ENCODE results near the gene NR2C2. TPM values are rescaled to one million over a fixed set of nuclear protein-coding genes. Genes with fewer than 3 reads are reported as not detected.

The NR2C2 gene
- total and polyA plus RNA-seq, 9 of the 15 experiments (the other 6 are each of a cell fraction or from before 2014, with no cell fraction given): 6.1 to 33.0 (median 14.6) TPM

DNA sequence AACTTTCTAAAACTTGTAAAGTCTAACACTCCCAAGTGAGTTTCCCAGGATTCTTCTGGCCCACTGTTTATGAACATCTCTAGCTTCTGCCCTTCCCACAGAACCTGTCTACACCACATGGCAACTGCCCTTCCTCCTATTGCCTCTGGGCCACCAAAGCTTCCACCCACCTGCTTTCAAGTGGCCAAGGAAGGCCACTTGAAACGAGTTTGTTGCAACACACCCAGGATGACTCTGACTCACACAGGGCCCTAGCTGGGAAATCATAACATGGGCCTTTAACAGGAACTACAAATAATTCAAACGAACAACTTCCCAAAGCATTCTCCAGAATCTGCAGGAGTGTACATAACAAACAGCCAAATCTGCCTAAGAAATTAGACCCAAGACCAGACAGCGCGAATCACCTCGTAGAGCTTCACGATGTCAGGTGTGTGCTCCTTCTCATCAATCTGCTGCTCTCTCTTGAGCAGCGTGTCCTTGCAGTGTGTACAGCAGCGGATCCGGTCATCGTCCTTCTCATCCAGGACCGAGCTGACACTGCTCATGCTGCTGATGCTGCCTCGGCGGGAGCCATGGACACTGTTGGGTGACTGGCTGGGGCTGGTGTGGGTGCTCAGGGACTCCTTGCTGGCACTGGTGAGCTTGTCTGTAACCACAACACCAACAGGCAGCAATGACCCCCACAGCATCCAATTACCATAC is 134.7 kb downstream of the NR2C2 start:
- Histone ChIP-seq H4K20me1 (replicated peaks; ENCODE audit: control insufficient read depth, insufficient read depth, low read length) (no peaks in the 10 kb centered on the region), H3K9me3 (replicated peaks; ENCODE audit: control insufficient read depth, insufficient read depth, low read depth, low read length) (no peaks in the 10 kb centered on the region), H2AFZ (ENCODE audit: low read depth, low read length) (no peak overlapping the region), H3K36me3 (ENCODE audit: control insufficient read depth, insufficient read depth, low read length) (peaks cover 94% of the 10 kb centered on the region), H3K79me2 (ENCODE audit: control insufficient read depth, insufficient read depth, low read length) (no peaks in the 10 kb centered on the region), H3K4me3 (no peak overlapping the region), H3K27ac (ENCODE audit: extremely low read depth, low read depth, low read length) (no peak overlapping the region), H3K9ac (ENCODE audit: insufficient read depth in 1 of 2, low read depth in 2 of 2, low read length in 2 of 2) (no peak overlapping the region; a peak in 1 of 4 replicates), H3K4me1 (replicated peaks in 1 of 2; ENCODE audit: control insufficient read depth in 2 of 2, insufficient read depth in 2 of 2, low read length in 2 of 2) (no peaks in the 10 kb centered on the region), H3K9me1 (ENCODE audit: control insufficient read depth, insufficient read depth, low read length) (no peaks in the 10 kb centered on the region), H3K27me3 (ENCODE audit: control insufficient read depth in 2 of 2, insufficient read depth in 2 of 2, low read length in 2 of 2) (no peaks in the 10 kb centered on the region), H3K4me2 (ENCODE audit: insufficient read depth, low read length) (no peak overlapping the region)
- BruUV-seq (replicated peaks): no TSS peak
- FAIRE-seq (no peak), DNase-seq (ENCODE audit: extremely low read depth in 1 of 4, low spot score in 3 of 4) (no peak), ATAC-seq (no peak)
- 90% methylated on average over 13 of the region's 13 CpGs for WGBS (ENCODE audit: insufficient coverage, low coverage, missing lambda C conversion rate)
- in situ Hi-C loops (cut with MboI): no loop called here
- POLR2A ChIA-PET: interaction anchor here (1.1 to 4.1 kb wide), 5 partner anchors 10 to 17 kb away, joined by 3 to 24 read pairs (median 8); partner anchors contain the start of genes MRPS25 and RBSN
- intact Hi-C loops (cut with micrococcal nuclease): no loop called here
- CTCF ChIA-PET (ENCODE audit: low intra/inter-chr PET ratio): no interaction called here
- TF ChIP-seq, protein P1, sequence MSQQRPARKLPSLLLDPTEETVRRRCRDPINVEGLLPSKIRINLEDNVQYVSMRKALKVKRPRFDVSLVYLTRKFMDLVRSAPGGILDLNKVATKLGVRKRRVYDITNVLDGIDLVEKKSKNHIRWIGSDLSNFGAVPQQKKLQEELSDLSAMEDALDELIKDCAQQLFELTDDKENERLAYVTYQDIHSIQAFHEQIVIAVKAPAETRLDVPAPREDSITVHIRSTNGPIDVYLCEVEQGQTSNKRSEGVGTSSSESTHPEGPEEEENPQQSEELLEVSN (IDR thresholded peaks at IDR 0.05; ENCODE audit: borderline replicate concordance in 1 of 2, extremely low read depth in 1 of 2, insufficient read depth in 1 of 2, insufficient read length in 1 of 2, low read depth in 1 of 2, low read length in 1 of 2, poor library complexity in 1 of 2, severe bottlenecking in 1 of 2): no peak
- TF ChIP-seq RBM15 (IDR thresholded peaks at IDR 0.05; ENCODE audit: insufficient read depth, low read length) (no peak), ZNF551 (CRISPR knock-in tag; IDR thresholded peaks at IDR 0.05) (no peak), EZH2 (IDR thresholded peaks at IDR 0.05; ENCODE audit: borderline replicate concordance, low read depth, low read length) (no peak), ZNF174 (CRISPR knock-in tag; IDR thresholded peaks at IDR 0.05) (no peak), TSC22D4 (tag; IDR thresholded peaks at IDR 0.05) (no peak), RUNX1 (IDR thresholded peaks at IDR 0.05; ENCODE audit: low read depth) (no peak), JUN (IDR thresholded peaks at IDR 0.05; ENCODE audit: borderline replicate concordance, low read depth, low read length) (no peak), JUN (CRISPR knock-in tag; IDR thresholded peaks at IDR 0.05; ENCODE audit: borderline replicate concordance) (no peak), ZNF224 (CRISPR knock-in tag; IDR thresholded peaks at IDR 0.05) (no peak), TEAD1 (CRISPR knock-in tag; IDR thresholded peaks at IDR 0.05) (no peak), TRIM28 (IDR thresholded peaks at IDR 0.05) (no peak)
- TF ChIP-seq, protein P2, sequence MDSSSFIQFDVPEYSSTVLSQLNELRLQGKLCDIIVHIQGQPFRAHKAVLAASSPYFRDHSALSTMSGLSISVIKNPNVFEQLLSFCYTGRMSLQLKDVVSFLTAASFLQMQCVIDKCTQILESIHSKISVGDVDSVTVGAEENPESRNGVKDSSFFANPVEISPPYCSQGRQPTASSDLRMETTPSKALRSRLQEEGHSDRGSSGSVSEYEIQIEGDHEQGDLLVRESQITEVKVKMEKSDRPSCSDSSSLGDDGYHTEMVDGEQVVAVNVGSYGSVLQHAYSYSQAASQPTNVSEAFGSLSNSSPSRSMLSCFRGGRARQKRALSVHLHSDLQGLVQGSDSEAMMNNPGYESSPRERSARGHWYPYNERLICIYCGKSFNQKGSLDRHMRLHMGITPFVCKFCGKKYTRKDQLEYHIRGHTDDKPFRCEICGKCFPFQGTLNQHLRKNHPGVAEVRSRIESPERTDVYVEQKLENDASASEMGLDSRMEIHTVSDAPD (CRISPR knock-in tag; IDR thresholded peaks at IDR 0.05): no peak
- TF ChIP-seq, protein P3, sequence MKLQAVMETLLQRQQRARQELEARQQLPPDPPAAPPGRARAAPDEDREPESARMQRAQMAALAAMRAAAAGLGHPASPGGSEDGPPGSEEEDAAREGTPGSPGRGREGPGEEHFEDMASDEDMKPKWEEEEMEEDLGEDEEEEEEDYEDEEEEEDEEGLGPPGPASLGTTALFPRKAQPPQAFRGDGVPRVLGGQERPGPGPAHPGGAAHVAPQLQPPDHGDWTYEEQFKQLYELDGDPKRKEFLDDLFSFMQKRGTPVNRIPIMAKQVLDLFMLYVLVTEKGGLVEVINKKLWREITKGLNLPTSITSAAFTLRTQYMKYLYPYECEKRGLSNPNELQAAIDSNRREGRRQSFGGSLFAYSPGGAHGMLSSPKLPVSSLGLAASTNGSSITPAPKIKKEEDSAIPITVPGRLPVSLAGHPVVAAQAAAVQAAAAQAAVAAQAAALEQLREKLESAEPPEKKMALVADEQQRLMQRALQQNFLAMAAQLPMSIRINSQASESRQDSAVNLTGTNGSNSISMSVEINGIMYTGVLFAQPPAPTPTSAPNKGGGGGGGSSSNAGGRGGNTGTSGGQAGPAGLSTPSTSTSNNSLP (IDR thresholded peaks at IDR 0.05; ENCODE audit: borderline replicate concordance, low read depth, low read length): no peak
- TF ChIP-seq, protein P4, sequence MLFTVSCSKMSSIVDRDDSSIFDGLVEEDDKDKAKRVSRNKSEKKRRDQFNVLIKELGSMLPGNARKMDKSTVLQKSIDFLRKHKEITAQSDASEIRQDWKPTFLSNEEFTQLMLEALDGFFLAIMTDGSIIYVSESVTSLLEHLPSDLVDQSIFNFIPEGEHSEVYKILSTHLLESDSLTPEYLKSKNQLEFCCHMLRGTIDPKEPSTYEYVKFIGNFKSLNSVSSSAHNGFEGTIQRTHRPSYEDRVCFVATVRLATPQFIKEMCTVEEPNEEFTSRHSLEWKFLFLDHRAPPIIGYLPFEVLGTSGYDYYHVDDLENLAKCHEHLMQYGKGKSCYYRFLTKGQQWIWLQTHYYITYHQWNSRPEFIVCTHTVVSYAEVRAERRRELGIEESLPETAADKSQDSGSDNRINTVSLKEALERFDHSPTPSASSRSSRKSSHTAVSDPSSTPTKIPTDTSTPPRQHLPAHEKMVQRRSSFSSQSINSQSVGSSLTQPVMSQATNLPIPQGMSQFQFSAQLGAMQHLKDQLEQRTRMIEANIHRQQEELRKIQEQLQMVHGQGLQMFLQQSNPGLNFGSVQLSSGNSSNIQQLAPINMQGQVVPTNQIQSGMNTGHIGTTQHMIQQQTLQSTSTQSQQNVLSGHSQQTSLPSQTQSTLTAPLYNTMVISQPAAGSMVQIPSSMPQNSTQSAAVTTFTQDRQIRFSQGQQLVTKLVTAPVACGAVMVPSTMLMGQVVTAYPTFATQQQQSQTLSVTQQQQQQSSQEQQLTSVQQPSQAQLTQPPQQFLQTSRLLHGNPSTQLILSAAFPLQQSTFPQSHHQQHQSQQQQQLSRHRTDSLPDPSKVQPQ (CRISPR knock-in tag; IDR thresholded peaks at IDR 0.05; ENCODE audit: borderline replicate concordance): no peak
